ENCODE results near the gene ANKRD6. TPM values are rescaled to one million over a fixed set of nuclear protein-coding genes. Genes with fewer than 3 reads are reported as not detected.

ANKRD6 gene
- total RNA-seq, 1 experiment from 2014 or later = 5.6 TPM

DNA sequence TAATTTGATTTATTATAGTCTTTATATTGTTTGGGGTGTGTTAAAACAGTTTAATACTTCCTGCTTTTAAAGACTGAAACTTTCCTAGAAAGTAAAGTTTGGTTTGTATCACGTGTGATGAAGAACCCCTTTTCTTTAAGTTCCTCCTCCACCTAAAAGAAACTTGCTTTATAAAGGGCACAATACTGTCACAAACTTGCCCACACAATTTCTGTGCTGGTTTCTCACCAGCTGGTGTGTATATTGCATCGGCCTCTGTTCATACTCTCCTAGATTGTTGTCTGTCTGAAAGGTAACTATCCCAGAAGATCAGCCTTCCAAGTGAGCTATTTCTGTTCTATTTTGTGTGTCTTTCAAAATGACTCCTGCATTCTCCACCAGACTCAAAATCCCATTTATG lies 46.9 kb downstream of the ANKRD6 start:
- Histone ChIP-seq H3K79me2 (ENCODE audit: insufficient read depth, low read length) (no peaks in the 10 kb centered on the region), H2AK5ac (ENCODE audit: insufficient read length, low read length) (no peak overlapping the region), H3K9me3 (ENCODE audit: control insufficient read depth, low read depth, low read length) (no peaks in the 10 kb centered on the region), H3K23me2 (ENCODE audit: insufficient read length, low read depth, low read length, poor library complexity, severe bottlenecking) (no peaks in the 10 kb centered on the region), H4K20me1 (ENCODE audit: control insufficient read depth, insufficient read depth, insufficient read length) (no peaks in the 10 kb centered on the region), H3K9ac (ENCODE audit: extremely low read depth, insufficient read length, low read length) (no peak overlapping the region), H3K23ac (ENCODE audit: insufficient read length, low read depth, low read length) (no peak overlapping the region), H3K4me1 (ENCODE audit: insufficient read depth, low read length) (no peaks in the 10 kb centered on the region; the same call in 1 of the 2 replicates), H2AFZ (ENCODE audit: low read length) (no peak overlapping the region), H3K56ac (ENCODE audit: insufficient read length, low read depth, low read length) (no peak overlapping the region), H2BK120ac (ENCODE audit: low read depth, low read length, poor library complexity, severe bottlenecking) (no peak overlapping the region), H4K91ac (ENCODE audit: insufficient read length, low read depth, low read length) (no peak overlapping the region), H3K4ac (ENCODE audit: low read depth, low read length) (no peak overlapping the region), H2BK5ac (ENCODE audit: insufficient read length, low read length) (no peak overlapping the region), H4K8ac (replicated peaks; ENCODE audit: insufficient read length, low read depth, low read length) (no peak overlapping the region), H3T11ph (ENCODE audit: low read length) (no peak overlapping the region), H3K18ac (ENCODE audit: insufficient read length, low read depth, low read length) (no peak overlapping the region), H3K14ac (ENCODE audit: insufficient read depth, low read length) (no peak overlapping the region), H3K4me2 (ENCODE audit: insufficient read depth, insufficient read length, low read length) (no peak overlapping the region), H2BK15ac (ENCODE audit: low read depth, low read length) (no peak overlapping the region), H2BK20ac (ENCODE audit: low read depth, low read length, poor library complexity, severe bottlenecking) (no peak overlapping the region), H3K27me3 (ENCODE audit: insufficient read depth, low read length) (no peaks in the 10 kb centered on the region), H4K5ac (ENCODE audit: insufficient read length, low read depth, low read length) (no peak overlapping the region), H3K27ac (ENCODE audit: insufficient read length, low read depth, low read length) (no peak overlapping the region), H3K79me1 (ENCODE audit: insufficient read depth, low read depth, low read length, poor library complexity, severe bottlenecking) (no peaks in the 10 kb centered on the region), H2BK12ac (ENCODE audit: insufficient read length, low read depth, low read length) (no peak overlapping the region)
- no peak overlapping the region for H3K4me3 Mint-ChIP-seq
- no peaks in the 10 kb centered on the region for H3K36me3 Mint-ChIP-seq (ENCODE audit: insufficient read depth in 1 of 3, low read depth in 3 of 3)
- no peak for DNase-seq
- H3K4me1 Mint-ChIP-seq = peaks cover 25 to 31% of the 10 kb centered on the region in 2 experiments
- no peaks in the 10 kb centered on the region; a peak in 1 of 5 replicates for H3K9me3 Mint-ChIP-seq
- TF ChIP-seq CTCF (conservative IDR thresholded peaks at IDR 0.05) = no peak
- WGBS (ENCODE audit: extremely low coverage, insufficient read length, low lambda C conversion rate) = no CpG with 5 or more reads among the region's 2 CpGs
- H3K27ac Mint-ChIP-seq = no peak overlapping the region
- no peaks in the 10 kb centered on the region for H3K27me3 Mint-ChIP-seq (ENCODE audit: low read depth)
